Airway epithelial cell (primary cell): ENCODE results near the gene GALNT11. TPM values are rescaled to one million over a fixed set of nuclear protein-coding genes. Genes with fewer than 3 reads are reported as not detected.

Source experiments
- total RNA-seq: library from RNA; depleted of rRNA; stranded (reverse); fragments of >200 nt; gene quantifications from 2 replicates; pipeline ENCODE4 v1.2.3, GENCODE V29; 2015

GALNT11 gene
- total RNA-seq = 42.5 and 52.1 TPM in 2 replicates

DNA sequence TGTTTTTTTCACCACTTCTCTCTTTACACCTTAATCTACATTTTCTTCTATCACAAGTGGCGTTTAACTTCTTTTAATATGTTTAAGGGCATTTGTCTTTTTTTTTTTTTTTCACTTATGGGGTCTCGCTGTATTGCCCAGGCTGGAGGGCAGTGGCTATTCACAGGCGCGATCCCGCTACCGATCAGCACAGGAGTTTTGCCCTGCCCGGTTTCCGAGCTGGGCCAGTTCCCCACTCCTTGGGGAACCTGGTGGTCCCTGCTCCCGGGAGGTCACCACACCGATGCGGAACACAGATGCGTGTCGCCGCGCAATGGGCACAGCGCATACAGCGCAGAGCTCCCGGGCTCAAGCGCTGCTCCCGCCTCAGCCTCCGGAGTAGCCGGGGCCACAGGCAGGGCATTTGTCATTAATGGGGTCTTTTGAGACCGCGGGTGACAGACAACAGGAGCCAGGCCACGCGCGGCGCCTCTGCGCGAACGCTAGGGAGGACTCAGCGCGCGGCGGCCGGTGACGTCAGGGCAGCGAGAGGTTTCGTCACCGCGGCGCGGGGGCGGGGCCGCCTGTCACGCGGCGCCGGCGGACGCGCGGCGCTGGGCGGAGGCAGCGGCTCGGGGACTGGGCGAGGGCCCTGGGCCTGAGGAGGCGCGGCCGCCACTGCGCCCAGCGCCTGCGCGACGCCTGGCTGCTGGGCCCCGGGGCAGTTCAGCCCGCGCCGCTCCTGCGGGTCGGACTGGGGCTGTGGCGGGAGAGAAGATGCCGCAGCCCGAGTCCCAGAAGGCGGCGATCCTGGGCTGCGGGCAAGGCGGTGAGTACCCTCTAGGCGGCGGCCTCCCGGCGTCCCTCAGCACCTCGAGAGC, at the start of gene GALNT11:
Gene GALNT11 (plus strand): TSS at position 598 of the 860 bp plus-strand sequence. CDS start 68,554 bp downstream, outside the sequence.

Other genes starting within 250 kb of the GALNT11 start
- gene PRKAG2, start 148.6 kb upstream of the GALNT11 start, total RNA-seq = 9.6 and 11.8 TPM in 2 replicates
- gene GALNTL5, start 69.2 kb upstream of the GALNT11 start, total RNA-seq = not detected in 2 replicates